Calu3 (cell line): ENCODE results near the gene PRG3. TPM values are rescaled to one million over a fixed set of nuclear protein-coding genes. Genes with fewer than 3 reads are reported as not detected.

Experiments
- BruUV-seq: library from RNA; stranded (reverse); fragments of 400-500 nt; replicated peaks from 2 replicates; lab custom pipeline; 2021; lab: Mats Ljungman, UMichigan
- CTCF ChIA-PET: fragments of 300-600 bp; sonication (Branson Sonifier 250); formaldehyde crosslinking; loops from one replicate; lab custom pipeline; 2022; ENCODE audit warnings: antibody characterized with exemption; lab: Charles Lee
- DNase-seq: peaks from one replicate; pipeline ENCODE4 v3.0.0; 2022
- H3K27ac Mint-ChIP-seq: one replicate; pipeline ENCODE4 v1.8.0; 2022; ENCODE audit warnings: mixed read lengths; ENCODE audit not compliant: unreplicated experiment
- H3K27me3 Mint-ChIP-seq: one replicate; pipeline ENCODE4 v1.8.0; 2022; ENCODE audit warnings: mixed read lengths; ENCODE audit not compliant: unreplicated experiment
- H3K36me3 Mint-ChIP-seq: one replicate; pipeline ENCODE4 v1.8.0; 2022; ENCODE audit warnings: mild to moderate bottlenecking, moderate library complexity, mixed read lengths; ENCODE audit not compliant: insufficient read depth, unreplicated experiment
- H3K4me1 Mint-ChIP-seq: one replicate; pipeline ENCODE4 v1.8.0; 2022; ENCODE audit warnings: mild to moderate bottlenecking, low read depth, mixed read lengths; ENCODE audit not compliant: unreplicated experiment
- H3K4me3 Mint-ChIP-seq: one replicate; pipeline ENCODE4 v1.8.0; 2022; ENCODE audit warnings: mild to moderate bottlenecking, low read depth, moderate library complexity, mixed read lengths; ENCODE audit not compliant: unreplicated experiment
- H3K9me3 Mint-ChIP-seq: one replicate; pipeline ENCODE4 v1.8.0; 2022; ENCODE audit warnings: low read depth, mixed read lengths; ENCODE audit not compliant: unreplicated experiment
- CTCF ChIP-seq: fragments of 200-600 bp; IDR thresholded peaks from one replicate; pipeline ENCODE4 v1.8.0; 2022; ENCODE audit warnings: antibody characterized with exemption; ENCODE audit not compliant: unreplicated experiment
- intact Hi-C: fragments of 100-400 bp; cut with micrococcal nuclease; formaldehyde crosslinking; loops from one replicate; pipeline ENCODE4 v1.10.0; 2022; ENCODE audit not compliant: unreplicated experiment
- total RNA-seq: library from RNA; stranded (reverse); gene quantifications from 2 replicates; pipeline ENCODE4 v1.2.3, GENCODE V29; 2022

The PRG3 gene
- total RNA-seq, 1 experiment from 2014 or later: not detected

- no peak overlapping the region for H3K27ac Mint-ChIP-seq
- intact Hi-C loops: no loop called here
- no peaks in the 10 kb centered on the region for H3K9me3 Mint-ChIP-seq
- no peak for TF ChIP-seq CTCF
- H3K4me3 Mint-ChIP-seq: no peak overlapping the region
- H3K4me1 Mint-ChIP-seq: no peaks in the 10 kb centered on the region
- DNase-seq: no peak
- no peaks in the 10 kb centered on the region for H3K36me3 Mint-ChIP-seq
- peaks cover 61% of the 10 kb centered on the region for H3K27me3 Mint-ChIP-seq
- no TSS peak for BruUV-seq
- CTCF ChIA-PET: no interaction called here
Measured at GRCh38 chr11:57373146-57373545, 7.8 kb downstream of the PRG3 start.

DNA sequence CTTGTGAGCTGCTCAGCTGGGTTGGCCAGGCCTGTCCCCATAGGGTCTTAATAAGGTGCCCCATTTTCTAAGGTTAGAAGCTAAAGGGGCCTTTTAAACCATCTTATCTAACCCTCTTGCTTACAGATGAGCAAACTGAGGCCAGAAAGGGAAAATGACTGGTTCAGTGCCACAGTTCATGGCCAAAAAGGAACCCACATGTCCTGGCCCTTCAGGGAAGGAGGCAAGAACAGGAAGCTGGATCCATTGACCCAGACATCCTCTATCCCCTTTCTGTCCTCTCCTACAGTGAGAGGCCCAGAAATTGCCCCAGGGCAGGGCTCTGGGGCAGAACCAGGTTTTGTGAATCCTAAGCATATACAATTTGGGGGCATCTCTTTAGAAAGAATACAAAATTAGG is 10.0 kb downstream of the PRG3 start:
- no peaks in the 10 kb centered on the region for H3K9me3 Mint-ChIP-seq
- no peaks in the 10 kb centered on the region for H3K4me1 Mint-ChIP-seq
- H3K4me3 Mint-ChIP-seq: no peak overlapping the region

DNA sequence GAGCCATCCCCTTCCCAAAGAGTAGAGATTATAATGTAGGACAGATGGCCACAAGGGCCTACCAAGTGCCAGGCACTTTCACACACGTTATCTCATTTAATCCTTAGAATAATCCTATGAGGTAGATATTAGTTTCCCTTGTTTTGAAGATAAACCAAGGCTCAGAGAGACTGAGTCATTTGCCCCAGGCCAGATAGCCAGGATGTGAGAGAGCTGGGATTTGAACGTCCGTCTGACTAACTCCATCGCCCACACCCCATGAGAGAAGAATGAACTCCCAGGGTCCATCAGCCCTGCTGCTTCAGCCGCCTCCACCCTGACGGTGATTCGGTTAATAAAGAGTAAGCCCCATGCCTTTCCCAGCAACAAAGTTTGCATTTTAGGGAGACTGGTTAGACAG is 10.7 kb downstream of the PRG3 start:
- Mint-ChIP-seq H3K27ac (no peak overlapping the region), H3K9me3 (no peaks in the 10 kb centered on the region), H3K4me1 (no peaks in the 10 kb centered on the region), H3K27me3 (peaks cover 64% of the 10 kb centered on the region), H3K4me3 (no peak overlapping the region), H3K36me3 (no peaks in the 10 kb centered on the region)
- CTCF ChIA-PET: no interaction called here
- intact Hi-C loops: no loop called here
- DNase-seq: no peak
- BruUV-seq: no TSS peak
- no peak for TF ChIP-seq CTCF

More for the DNA sequence above, 10.0 kb downstream of the PRG3 start:
- CTCF ChIA-PET: no interaction called here
- no peak for TF ChIP-seq CTCF
- no peak for DNase-seq
- intact Hi-C loops: no loop called here
- Mint-ChIP-seq H3K27me3 (peaks cover 59% of the 10 kb centered on the region), H3K36me3 (no peaks in the 10 kb centered on the region), H3K27ac (no peak overlapping the region)
- BruUV-seq: no TSS peak

DNA sequence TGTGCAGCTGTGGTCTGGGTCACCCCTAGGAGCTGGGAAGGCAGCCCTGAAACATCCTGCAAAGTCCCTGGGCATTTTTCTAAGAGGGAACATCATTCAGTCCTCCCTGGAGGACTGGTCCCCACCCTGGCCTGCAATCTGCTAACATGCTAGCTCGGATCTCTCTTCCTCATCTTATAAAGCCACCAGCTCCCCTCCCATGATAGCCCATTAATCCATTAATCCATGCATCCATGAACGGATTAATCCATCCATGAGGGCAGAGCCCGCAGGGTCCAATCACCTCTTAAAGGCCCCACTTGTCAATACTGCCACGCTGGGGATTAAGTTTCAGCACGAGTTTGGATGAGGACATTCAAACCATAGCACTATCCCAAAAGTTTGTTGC is 12.1 kb downstream of the PRG3 start:
- no peak overlapping the region for H3K4me3 Mint-ChIP-seq
- no peaks in the 10 kb centered on the region for H3K9me3 Mint-ChIP-seq
- H3K27me3 Mint-ChIP-seq: peaks cover 64% of the 10 kb centered on the region
- no peaks in the 10 kb centered on the region for H3K4me1 Mint-ChIP-seq
- H3K36me3 Mint-ChIP-seq: no peaks in the 10 kb centered on the region
- CTCF ChIA-PET: interaction anchor here (0.6 kb wide), 1 partner anchor 56 kb away, joined by 11 read pairs; no protein-coding TSS in a partner anchor
- no TSS peak for BruUV-seq
- intact Hi-C loops: no loop called here
- no peak for TF ChIP-seq CTCF
- DNase-seq: no peak
- no peak overlapping the region for H3K27ac Mint-ChIP-seq
